Endothelial cell of umbilical vein (primary cell): ENCODE data around the gene VEZT. TPM values are rescaled to one million over a fixed set of nuclear protein-coding genes. Genes with fewer than 3 reads are reported as not detected.
"Not testable (repeated sequence)": the region's sequence is repeated elsewhere in the genome, so short reads cannot be mapped to it uniquely, and the experiment has no call there.

ENCODE experiments used
- BruUV-seq: library from RNA; stranded (reverse); fragments of 400-500 nt; replicated peaks from 2 replicates; lab custom pipeline; 2021; lab: Mats Ljungman, UMichigan
- CTCF ChIA-PET: fragments of 300-600, 350-600 bp; sonication (Branson Sonifier 250); formaldehyde crosslinking; loops from one replicate; lab custom pipeline; 2021; ENCODE audit warnings: antibody characterized with exemption, inconsistent platforms; lab: Charles Lee
- POLR2A ChIA-PET: fragments of 300-600, 350-600 bp; sonication (Branson Sonifier 250); formaldehyde crosslinking; loops from one replicate; lab custom pipeline; 2021; ENCODE audit warnings: antibody characterized with exemption, inconsistent platforms; lab: Charles Lee
- DNase-seq: peaks from one replicate; pipeline ENCODE4 v3.0.0-alpha.2; 2011; ENCODE audit warnings: low read depth, low spot score
- FAIRE-seq: peaks from 2 replicates; lab custom pipeline; 2011; peaks lifted over from hg19 to GRCh38; lab: Jason Lieb, UNC
- H2AFZ ChIP-seq: 2 replicates; pipeline ENCODE4 v1.6.0; 2012; ENCODE audit warnings: low read depth, low read length, control low read depth, inconsistent platforms
- H3K27ac ChIP-seq: 2 replicates; pipeline ENCODE4 v1.5.1; 2011; ENCODE audit warnings: low read depth, mild to moderate bottlenecking, control low read depth, low read length, moderate library complexity; ENCODE audit not compliant: insufficient read depth
- H3K27me3 ChIP-seq, 2 experiments: 2 replicates each; pipeline versions ENCODE4 v1.6.0 to v1.6.1; 2011; ENCODE audit warnings: low read length in 2 of 2, mixed read lengths in 1 of 2; ENCODE audit not compliant: control insufficient read depth in 2 of 2, insufficient read depth in 2 of 2
- H3K36me3 ChIP-seq, 2 experiments: 2 replicates in 1 of 2; 3 replicates in 1 of 2; pipeline ENCODE4 v1.5.1; 2011; ENCODE audit warnings: low read length in 2 of 2, mild to moderate bottlenecking in 1 of 2, moderate library complexity in 1 of 2; ENCODE audit not compliant: control insufficient read depth in 2 of 2, insufficient read depth in 2 of 2; ENCODE audit errors: extremely low read depth in 1 of 2
- H3K4me1 ChIP-seq: 3 replicates; pipeline ENCODE4 v1.5.1; 2011; ENCODE audit warnings: mild to moderate bottlenecking, low read length; ENCODE audit not compliant: control insufficient read depth, insufficient read depth; ENCODE audit errors: extremely low read depth
- H3K4me2 ChIP-seq: 2 replicates; pipeline ENCODE4 v1.6.1; 2011; ENCODE audit warnings: low read length, control low read depth, mixed read lengths; ENCODE audit not compliant: insufficient read depth
- H3K4me3 ChIP-seq, 3 experiments: fragments of 200-600 bp in 1 of 3; sonication (generic), shearing (Covaris generic) in 1 of 3; replicated peaks in 1 of 3; 2 replicates each; pipeline ENCODE4 v1.5.1; 2011 to 2016; ENCODE audit warnings: control low read depth in 3 of 3, low read length in 3 of 3, mild to moderate bottlenecking in 2 of 3, inconsistent platforms in 1 of 3, low read depth in 1 of 3, moderate library complexity in 1 of 3; ENCODE audit not compliant: insufficient read depth in 1 of 3
- H3K79me2 ChIP-seq: 2 replicates; pipeline ENCODE4 v1.6.0; 2012; ENCODE audit warnings: low read length, inconsistent platforms; ENCODE audit not compliant: control insufficient read depth, insufficient read depth
- H3K9ac ChIP-seq: replicated peaks from 2 replicates; pipeline ENCODE3; 2011; ENCODE audit warnings: low read length, control low read depth; ENCODE audit not compliant: insufficient read depth; ENCODE audit errors: extremely low read depth
- H3K9me1 ChIP-seq: replicated peaks from 3 replicates; pipeline ENCODE4 v1.6.0; 2011; ENCODE audit warnings: mild to moderate bottlenecking, low read length; ENCODE audit not compliant: control insufficient read depth, insufficient read depth; ENCODE audit errors: extremely low read depth
- H3K9me3 ChIP-seq: replicated peaks from 2 replicates; pipeline ENCODE4 v1.5.1; 2012; ENCODE audit warnings: low read length, inconsistent platforms; ENCODE audit not compliant: control insufficient read depth, insufficient read depth
- H4K20me1 ChIP-seq: replicated peaks from 2 replicates; pipeline ENCODE3; 2011; ENCODE audit warnings: mild to moderate bottlenecking, low read length; ENCODE audit not compliant: control insufficient read depth, insufficient read depth; ENCODE audit errors: extremely low read depth
- CTCF ChIP-seq, 2 donors: IDR thresholded peaks; 1 replicate in 1 of 2; 2 replicates in 1 of 2; pipeline ENCODE4 v1.5.1; 2011; ENCODE audit warnings: low read length in 2 of 2, mild to moderate bottlenecking in 2 of 2, moderate library complexity in 2 of 2, control low read depth in 1 of 2, inconsistent platforms in 1 of 2, low read depth in 1 of 2; ENCODE audit not compliant: insufficient read depth in 1 of 2; ENCODE audit errors: extremely low read depth in 1 of 2
- EZH2 ChIP-seq: IDR thresholded peaks from 2 replicates; pipeline ENCODE4 v1.6.1; 2012; ENCODE audit warnings: borderline replicate concordance, low read depth, mild to moderate bottlenecking, moderate library complexity, low read length, inconsistent platforms; ENCODE audit not compliant: severe bottlenecking
- FOS ChIP-seq: IDR thresholded peaks from 2 replicates; pipeline ENCODE4 v1.6.1; 2011; ENCODE audit warnings: mild to moderate bottlenecking, low read length, moderate library complexity, borderline replicate concordance; ENCODE audit not compliant: insufficient read depth
- GATA2 ChIP-seq: IDR thresholded peaks from 2 replicates; pipeline ENCODE4 v1.7.0; 2011; ENCODE audit warnings: low read depth, mild to moderate bottlenecking, moderate library complexity, mixed read lengths, low read length; ENCODE audit not compliant: insufficient read length, insufficient read depth
- JUN ChIP-seq: IDR thresholded peaks from 2 replicates; pipeline ENCODE4 v1.6.1; 2011; ENCODE audit warnings: borderline replicate concordance, low read depth; ENCODE audit not compliant: insufficient read length, insufficient read depth
- MAX ChIP-seq: IDR thresholded peaks from 2 replicates; pipeline ENCODE4 v1.6.1; 2011; ENCODE audit not compliant: insufficient read depth, insufficient read length
- MYC ChIP-seq: IDR thresholded peaks from one replicate; pipeline ENCODE4 v1.6.1; 2011; ENCODE audit warnings: mild to moderate bottlenecking, low read depth, low read length
- POLR2A ChIP-seq: IDR thresholded peaks from 2 replicates; pipeline ENCODE4 v1.6.1; 2012; ENCODE audit warnings: low read depth, mild to moderate bottlenecking, control low read depth, low read length
- POLR2AphosphoS5 ChIP-seq: IDR thresholded peaks from 2 replicates; pipeline ENCODE4 v1.6.1; 2012; ENCODE audit warnings: low read depth, mild to moderate bottlenecking, control low read depth, low read length, moderate library complexity; ENCODE audit not compliant: insufficient read depth
- dilution Hi-C: fragments of 300-500 bp; cut with MboI; formaldehyde crosslinking; loops from one replicate; pipeline ENCODE4 v1.15.0; 2019; ENCODE audit warnings: low sequenced_read_pairs; ENCODE audit not compliant: extremely low pct_ligation_motif_present
- intact Hi-C: fragments of 100-400 bp; cut with micrococcal nuclease; formaldehyde crosslinking; loops from one replicate; pipeline ENCODE4 v1.10.0; 2022
- polyA plus RNA-seq, 4 experiments: library from polyadenylated mRNA; depleted of rRNA in 3 of 4; stranded (reverse) in 3 of 4; unstranded in 1 of 4; fragments of >200 nt; gene quantifications; 2 replicates each; pipeline versions ENCODE4 v1.2.1 to v1.2.3, GENCODE V29; 2011 to 2012; ENCODE audit warnings: missing spikeins in 1 of 4
- total RNA-seq: library from RNA; stranded (reverse); gene quantifications from 2 replicates; pipeline ENCODE4 v1.2.3, GENCODE V29; 2021

VEZT gene
- total and polyA plus RNA-seq, 2 donors (not counting 3 experiments of a cell fraction or from before 2014, with no cell fraction given), result 57.8 to 91.3 TPM

DNA sequence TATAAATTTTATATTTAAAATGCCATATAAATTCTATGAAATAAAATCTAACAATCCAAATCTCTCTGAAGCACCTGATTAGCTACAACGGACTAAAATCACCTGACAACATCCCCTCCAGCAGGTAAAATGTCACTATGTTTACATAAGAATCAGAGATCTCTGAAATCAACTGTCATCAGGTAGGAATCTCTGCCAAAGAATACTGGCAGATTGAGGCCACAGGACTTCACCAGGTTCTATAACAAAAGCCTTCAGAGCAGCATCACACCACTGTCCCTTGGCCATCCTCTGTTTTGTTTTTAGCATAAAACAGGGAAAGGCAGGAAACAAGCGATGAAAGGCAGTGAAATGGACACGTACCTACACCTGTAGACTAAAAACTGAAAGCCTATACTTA is 22.5 kb upstream of the VEZT start:
- intact Hi-C loops, result no loop called here
- no TSS peak for BruUV-seq
- ChIA-PET POLR2A (no interaction called here), CTCF (no interaction called here)
- DNase-seq, result no peak
- Histone ChIP-seq H3K4me2 (no peak overlapping the region), H3K4me3 (no peak overlapping the region), H3K27ac (no peak overlapping the region), H3K4me1 (peaks cover 3% of the 10 kb centered on the region), H3K27me3 (no peaks in the 10 kb centered on the region), H4K20me1 (no peaks in the 10 kb centered on the region), H3K9ac (no peak overlapping the region), H3K9me3 (no peaks in the 10 kb centered on the region), H3K79me2 (no peaks in the 10 kb centered on the region), H3K9me1 (no peaks in the 10 kb centered on the region), H2AFZ (no peak overlapping the region), H3K36me3 (no peaks in the 10 kb centered on the region)
- TF ChIP-seq CTCF (IDR thresholded peaks at IDR 0.05; ENCODE audit: extremely low read depth in 1 of 2, insufficient read depth in 1 of 2, low read depth in 1 of 2, low read length in 2 of 2), result no peak
- TF ChIP-seq EZH2, result no peak
- no peak for TF ChIP-seq MAX
- no peak for TF ChIP-seq POLR2AphosphoS5
- no peak for TF ChIP-seq MYC
- no peak for TF ChIP-seq FOS
- no peak for TF ChIP-seq POLR2A
- TF ChIP-seq JUN, result no peak
- no peak for TF ChIP-seq GATA2
- dilution Hi-C loops, result no loop called here
- no peak for FAIRE-seq

- CTCF ChIA-PET, H3K9ac ChIP-seq, dilution Hi-C loops, DNase-seq, H2AFZ ChIP-seq, intact Hi-C loops, H3K4me2 ChIP-seq, POLR2A ChIA-PET, H3K9me1 ChIP-seq, FAIRE-seq, H3K27ac ChIP-seq, H3K27me3 ChIP-seq, H3K9me3 ChIP-seq, H3K4me3 ChIP-seq, H4K20me1 ChIP-seq, BruUV-seq, H3K36me3 ChIP-seq: not testable (repeated sequence)
- peaks cover 10% of the 10 kb centered on the region for H3K79me2 ChIP-seq
- peaks cover 15% of the 10 kb centered on the region for H3K4me1 ChIP-seq
These were observed 20.6 kb upstream of the VEZT start for GRCh38 chr12:95196875-95197569.
